Activated CD4-positive, alpha-beta T cell treated with anti-CD3 and anti-CD28 coated beads, Interleukin-10, Interleukin-2, amounts not matched to agents 100 ng/mL and 50 ng/mL, durations not matched to agents 16 hours and 8 hours (primary cell): ENCODE measurements around the gene CNTNAP3.
"Not testable (repeated sequence)": the region's sequence is repeated elsewhere in the genome, so short reads cannot be mapped to it uniquely, and the experiment has no call there.

Experiments used
- DNase-seq: peaks from one replicate; pipeline ENCODE4 v3.0.0-alpha.2; 2020

The CNTNAP3 gene

DNA sequence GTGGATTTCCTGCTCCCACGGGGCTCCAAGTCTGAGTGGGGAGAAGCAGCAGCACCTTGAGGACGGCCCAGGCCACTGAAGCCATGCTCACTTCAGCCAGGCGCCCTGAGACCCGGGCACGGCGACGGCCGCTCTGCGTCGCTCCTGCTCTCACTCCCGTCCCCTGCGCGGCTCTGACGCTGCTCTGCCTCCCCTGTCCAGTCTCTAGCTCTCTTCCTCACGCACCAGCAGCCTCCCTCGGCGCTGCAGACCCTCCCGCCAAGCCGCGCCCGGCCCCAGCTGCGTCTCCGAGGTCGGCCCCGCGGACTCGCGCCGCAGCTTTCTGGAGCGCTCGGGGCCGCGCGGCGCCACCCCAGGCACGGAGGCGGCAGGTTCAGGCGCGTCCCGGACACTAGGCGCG is at the start of gene CNTNAP3:
Gene CNTNAP3 (minus strand): TSS at position 188 of the 400 bp plus-strand sequence. CDS start 103 bp downstream, at position 85.
- DNase-seq = not testable (repeated sequence)

DNA sequence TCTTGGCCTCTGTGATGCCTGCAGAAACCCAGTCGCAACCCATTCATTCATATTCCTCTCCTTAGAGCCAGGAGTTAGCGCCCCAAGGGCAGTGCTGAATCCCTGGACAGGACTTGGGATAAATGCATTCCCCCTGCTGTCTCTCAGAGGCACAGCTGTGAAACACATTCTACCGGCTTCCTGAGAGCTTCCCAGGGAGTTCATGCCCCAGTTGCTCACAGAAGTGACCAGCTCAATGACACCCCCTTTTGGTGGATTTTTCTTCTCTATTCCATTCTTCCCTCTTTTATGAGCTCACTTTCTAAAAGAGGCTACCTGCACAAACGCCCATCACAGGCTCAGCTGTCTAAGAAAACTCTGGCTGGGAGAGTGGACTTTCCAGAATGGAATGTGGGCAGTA is 8.0 kb downstream of the CNTNAP3 start:
- not testable (repeated sequence) for DNase-seq

DNA sequence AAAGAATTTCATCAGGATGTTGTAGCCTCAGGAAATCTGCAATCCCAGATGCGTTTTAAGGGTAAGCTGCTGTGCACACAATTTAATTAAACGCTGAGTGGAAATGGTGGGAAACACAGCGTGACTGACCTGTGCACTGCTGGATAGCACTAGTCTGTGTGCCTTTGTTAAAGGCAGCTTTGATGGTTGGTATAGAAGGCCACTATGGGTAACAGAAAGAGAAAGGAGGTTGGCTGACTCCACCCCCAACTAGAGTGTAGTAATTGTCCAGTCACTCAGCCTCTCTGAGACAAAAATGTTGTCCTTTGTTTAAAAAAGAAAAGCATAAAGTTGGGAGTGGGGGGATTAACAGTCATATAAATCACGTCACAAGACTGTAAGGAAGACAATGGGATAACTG is 45.5 kb downstream of the CNTNAP3 start:
- not testable (repeated sequence) for DNase-seq

DNA sequence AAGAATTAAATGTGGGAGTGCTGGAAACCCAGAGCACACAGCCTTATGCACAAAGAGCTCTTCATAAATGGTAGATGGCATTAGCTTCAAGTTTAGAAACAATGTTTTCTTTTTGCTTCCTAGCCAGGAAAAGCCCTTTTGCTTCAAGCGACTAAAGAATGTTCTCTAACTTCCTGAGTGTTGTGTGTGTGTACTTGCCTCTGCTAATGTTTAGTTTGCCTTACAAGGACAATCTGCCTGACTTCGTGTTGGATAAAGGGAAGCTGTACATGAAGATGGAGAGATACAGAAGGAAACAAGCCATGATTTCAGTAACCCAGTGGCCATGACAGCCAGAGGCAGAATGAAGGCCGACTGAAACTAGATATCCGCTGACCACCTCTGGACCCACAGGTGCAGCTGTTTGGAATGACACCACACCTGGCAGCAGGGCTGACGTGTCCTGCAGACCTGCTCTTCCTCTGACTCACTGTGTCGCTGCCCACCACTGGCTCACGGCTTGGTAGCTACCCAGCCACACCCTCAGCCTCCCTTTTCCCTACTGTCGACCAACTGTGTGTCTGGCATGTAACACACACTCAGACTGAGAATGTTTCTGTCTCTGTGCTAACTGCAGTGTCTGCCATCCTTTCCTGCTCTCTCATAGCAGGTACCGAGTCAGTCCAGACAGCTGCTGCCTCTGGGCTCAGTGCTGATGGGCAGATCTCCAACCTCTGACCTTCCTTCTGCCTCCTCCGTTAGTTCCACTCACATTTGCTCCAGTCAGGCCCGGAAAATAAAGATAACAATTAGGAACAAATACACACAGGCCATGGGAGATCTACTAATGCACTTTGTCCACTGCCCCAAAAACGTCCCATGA is 55.6 kb downstream of the CNTNAP3 start:
- DNase-seq = not testable (repeated sequence)

DNA sequence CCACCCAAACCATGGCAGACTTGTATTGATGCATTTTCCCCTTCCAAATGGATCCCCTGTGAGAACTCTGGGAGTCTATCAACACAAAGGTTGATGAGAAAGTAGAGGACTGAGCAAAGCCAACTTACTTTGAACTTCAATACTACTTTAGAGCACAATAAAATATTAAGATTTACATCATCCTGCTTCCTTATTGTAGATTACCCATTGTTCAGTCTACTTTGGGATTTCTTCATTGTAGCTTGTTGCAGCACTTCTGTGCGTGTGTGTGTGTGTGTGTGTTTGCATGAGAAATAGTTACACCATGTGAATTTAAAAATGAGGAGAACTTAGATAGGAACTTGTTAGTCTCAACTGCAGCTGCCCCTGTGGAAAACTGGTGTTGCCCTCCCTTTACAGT is 72.0 kb downstream of the CNTNAP3 start:
- DNase-seq = not testable (repeated sequence)

DNA sequence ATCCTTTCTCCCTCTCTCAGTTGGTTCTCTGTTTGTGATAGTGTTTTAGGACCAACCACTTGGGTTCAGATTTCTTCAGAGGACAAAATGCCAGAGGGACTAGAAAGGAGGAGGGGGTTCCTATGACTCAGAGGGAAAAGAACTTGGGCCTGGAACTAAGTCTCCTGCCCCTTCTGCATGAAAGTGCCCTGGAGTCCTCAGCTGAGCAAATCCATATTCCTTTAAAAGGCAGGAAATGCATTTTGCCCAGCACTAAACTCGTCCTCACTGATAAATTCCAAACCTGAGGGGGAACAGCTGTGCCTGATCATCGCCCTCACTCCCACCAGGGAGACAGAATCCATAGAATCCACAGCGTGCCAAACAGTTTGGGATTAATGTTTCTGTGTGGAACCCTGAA is 78.2 kb downstream of the CNTNAP3 start:
- not testable (repeated sequence) for DNase-seq

DNA sequence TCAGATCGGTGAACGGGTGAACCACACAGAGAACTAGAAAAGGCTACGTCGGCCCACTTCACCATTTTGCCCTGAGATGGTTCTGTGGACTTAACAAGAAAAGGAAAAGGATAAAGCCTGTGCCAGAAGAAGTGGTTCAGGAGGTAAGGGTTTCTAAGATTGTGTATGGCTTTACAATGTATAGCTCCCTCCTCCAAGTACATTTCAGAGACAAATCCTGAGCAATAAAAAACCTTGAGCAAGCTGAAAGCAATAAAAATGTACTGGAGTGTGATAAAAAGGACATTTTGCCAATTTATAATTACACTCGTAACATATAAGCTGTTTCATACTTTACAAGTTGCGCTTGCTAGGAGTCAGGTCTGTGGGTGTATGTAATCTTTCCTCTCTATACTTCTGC is 81.3 kb downstream of the CNTNAP3 start:
- not testable (repeated sequence) for DNase-seq

DNA sequence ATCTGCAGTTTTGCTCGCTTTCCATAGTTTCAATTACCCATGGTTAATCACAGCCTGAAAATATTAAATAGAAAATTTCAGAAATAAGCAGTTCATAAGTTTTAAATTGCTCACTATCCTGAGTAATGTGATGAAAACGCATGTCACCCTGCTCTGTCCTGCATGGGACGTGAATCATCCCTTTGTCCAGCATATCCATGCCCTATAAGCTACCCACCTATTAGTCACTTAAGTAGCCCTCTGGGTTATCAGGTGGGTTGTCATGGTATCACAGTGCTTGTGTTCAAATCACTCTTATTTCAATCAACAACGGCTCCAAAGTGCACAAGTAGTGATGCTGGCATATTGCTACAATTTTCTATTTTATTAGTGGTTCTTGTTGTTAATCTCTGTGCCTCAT is 82.1 kb downstream of the CNTNAP3 start:
- not testable (repeated sequence) for DNase-seq

DNA sequence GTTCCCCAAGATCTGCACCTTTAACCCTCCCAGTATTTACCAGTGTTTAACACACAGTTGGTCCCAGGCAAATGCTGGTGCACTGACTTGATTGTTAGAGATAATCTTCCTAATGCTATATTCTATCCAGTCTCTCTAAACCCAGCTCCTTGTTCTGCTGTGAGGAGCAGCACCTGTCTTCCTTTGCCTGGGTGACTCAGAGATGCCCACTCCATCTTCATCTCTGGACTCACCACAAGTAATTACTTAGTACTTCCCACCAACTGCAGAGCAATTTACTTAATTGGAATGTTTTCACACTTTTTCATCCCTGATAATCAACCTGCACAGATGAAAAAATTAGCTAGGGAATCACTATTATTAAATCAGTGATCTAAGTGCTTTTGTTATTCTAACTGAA is 87.6 kb downstream of the CNTNAP3 start:
- not testable (repeated sequence) for DNase-seq

DNA sequence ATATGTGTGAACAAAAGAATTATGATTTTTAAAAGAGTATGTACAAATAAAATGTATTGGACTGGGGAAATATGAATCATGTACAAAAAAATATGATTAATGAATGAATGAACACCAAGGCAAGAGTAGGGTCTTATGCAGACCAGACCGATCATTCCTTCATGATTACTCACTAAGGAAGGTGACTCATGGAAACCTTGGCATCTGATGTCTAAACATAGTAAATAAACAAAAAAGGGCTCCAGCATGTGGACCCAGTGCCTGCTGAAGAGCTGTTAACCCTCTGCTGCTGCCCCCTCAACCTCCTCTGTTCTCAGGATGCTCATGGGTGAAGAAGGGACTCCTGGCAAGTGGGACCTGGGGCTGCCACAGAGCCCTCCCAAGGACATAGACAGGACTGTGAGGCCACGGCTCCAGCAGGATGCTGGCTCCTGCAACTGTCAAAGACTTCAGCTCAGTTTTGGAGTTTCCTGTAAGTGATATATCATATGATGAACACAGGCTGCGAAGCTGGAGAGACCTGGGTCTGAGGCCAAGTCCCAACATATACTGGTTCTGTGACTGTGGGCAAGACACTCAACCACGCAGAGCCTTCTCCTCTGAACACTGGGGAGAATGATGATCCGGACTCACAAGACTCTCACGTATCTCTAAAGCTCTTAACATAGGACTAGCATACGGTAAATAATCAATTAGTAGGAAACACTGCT is 89.8 kb downstream of the CNTNAP3 start:
- DNase-seq = not testable (repeated sequence)

DNA sequence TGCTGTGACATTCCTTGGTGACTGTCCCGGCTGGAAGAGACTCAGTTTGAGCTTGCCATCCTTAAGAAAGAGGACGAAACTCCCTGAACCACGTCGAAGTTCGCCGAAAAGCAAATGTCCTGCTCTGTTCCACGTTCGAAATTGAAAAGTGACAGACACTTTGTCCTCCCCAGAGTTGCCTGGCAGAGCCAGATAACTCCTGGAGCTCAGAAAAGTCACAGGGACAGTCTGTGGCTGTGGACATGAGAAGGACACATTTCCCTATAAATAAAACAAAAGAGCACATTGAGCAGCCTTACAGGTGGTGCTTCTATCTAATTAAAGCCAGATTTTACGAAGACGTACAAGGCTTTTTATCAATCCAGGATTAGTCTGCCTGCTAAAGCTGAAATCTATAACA is 116.6 kb downstream of the CNTNAP3 start:
- DNase-seq = not testable (repeated sequence)

DNA sequence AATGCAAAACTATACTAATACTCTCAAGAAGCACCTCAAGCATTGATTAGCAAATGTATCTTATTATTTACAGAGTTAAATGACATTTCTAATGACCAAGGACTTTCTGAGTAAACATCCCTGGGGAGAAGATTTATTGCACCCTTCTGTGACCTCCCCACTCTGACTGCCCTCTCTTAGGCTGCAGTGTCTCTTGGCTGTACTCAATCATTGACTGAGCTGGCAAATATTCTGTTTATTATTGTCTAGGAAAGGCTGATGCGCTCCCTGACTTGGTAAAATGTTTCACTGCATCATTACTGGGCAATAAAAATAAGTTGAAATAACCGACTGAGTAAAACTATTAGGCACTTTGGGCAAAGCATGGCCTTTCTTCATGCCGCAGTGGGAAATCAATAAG is 130.3 kb downstream of the CNTNAP3 start:
- DNase-seq = not testable (repeated sequence)

DNA sequence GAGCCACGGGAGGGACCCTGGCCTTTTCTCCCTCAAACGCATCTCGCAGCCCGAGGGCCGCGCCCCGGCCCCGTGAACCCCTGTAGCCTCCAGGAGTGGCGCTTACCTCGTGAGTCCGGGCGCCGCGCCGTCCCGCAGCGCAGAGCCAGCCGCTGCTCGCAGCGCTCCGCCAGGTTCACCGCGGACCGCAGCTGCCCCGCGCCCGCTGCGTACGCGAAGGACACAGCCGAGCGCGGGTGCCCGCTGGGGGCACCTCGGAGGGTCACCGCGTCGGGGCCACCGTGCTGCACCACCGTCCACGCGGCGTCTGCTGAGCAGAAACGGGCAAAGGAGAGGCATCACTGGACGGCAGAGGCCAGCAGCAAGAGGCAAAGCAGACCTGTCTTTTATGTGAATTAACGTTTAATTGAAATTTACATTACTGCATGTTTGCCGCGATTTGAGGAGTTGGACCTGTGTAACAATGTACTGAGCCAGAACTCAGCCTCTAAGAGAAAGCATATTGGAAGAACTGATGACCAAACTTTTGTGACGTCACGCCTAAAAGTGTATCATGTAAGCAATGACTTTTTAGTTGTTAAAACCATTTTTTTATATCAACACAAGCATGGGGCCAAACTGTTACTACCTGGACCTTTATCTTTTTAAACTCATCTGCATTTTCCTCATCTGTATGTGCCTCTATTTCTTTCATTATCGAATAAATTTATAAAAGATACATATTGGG is 155.0 kb downstream of the CNTNAP3 start:
- not testable (repeated sequence) for DNase-seq

DNA sequence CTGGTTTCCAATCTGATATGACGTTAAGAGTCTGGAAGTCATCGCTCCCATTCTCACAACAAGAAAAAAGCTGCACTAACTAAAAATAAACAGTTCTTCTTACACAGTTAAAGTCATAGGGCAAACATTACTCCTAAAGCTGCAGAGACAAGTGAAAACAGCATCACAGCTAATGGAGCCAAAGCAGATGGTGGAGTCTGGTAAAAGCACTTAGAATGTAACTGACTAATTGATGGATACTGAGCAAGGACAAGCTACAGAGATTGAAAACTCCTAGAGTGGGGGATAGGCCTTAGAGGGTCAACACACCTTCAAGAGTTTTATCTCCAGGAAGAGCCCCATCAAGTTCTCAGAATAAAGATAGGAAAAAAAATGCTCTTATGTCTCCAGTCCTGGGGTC is 166.6 kb downstream of the CNTNAP3 start:
- DNase-seq = not testable (repeated sequence)

DNA sequence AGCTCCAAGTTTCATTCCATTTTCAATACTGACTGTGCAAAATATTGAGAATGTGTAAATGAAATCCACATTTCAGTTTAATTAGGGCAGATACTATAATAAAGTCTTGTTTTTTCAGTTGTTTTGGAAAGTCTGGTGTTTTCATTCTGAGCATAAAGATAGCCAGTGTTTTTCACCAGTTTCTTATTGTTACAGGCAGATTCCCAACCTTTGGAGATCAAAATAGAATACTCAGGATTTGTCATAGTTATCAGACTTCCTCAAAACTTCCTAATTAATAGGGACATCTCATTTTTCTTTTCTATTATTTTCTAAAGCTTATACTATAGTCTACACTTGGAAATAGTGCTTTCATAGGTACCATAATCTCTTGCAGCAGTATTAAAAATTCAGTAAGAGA is 176.2 kb downstream of the CNTNAP3 start:
- not testable (repeated sequence) for DNase-seq

DNA sequence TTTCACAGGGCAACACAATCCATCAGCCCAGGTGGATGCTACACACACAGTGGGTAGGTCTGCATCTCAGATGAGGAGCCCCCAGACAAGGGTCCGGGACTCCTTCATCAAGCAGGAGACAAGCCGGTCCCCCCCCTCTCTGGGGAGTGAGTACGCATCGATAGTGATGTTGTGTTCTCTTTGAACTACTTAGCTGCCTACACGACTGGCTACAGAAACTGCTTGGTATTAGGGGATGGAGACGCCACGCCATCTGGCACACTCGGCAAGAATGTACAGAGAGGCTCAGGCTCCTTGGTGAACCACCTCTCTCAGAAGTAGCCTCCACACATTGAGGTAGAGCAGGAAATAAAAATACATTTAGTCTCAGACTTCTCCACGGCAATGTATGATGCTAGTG is 179.8 kb downstream of the CNTNAP3 start:
- no peak for DNase-seq

DNA sequence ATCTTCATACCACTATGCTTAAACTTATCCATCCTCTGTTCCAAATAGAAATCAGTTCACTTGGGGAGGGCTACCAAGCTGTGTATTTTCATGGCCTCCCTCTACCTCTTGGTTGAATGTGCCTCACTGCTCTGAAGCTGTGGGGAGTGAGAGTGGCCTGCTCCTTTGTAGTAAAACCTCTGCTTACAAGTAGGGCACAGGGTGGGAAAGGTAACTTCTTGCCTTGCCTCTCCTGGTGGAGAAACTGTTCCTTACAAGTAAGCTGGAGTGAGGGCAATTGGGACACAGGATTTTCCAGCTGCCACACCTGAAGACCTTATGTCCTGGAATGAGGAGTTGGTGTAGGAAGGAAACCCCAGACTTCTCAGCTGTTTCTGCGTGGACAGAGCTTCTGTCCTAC is 190.8 kb downstream of the CNTNAP3 start:
- not testable (repeated sequence) for DNase-seq

DNA sequence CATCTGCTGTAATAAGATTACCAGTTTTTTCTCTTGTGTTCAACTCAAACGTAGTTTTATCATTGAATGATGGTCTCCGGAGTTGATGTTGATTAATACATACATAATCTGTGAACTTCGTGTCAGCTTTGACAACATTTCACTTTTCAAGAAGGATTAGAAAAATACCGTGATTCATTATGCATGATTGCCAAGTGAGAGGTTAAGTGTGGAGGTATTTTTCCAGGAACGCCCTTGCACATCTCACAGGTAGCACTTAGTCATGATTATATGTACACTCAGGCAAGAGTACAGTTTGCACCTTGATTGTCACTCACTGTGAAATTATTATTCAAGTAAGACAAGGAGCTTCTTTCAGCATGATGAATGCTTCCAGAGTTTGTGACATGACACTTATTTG is 202.7 kb downstream of the CNTNAP3 start:
- not testable (repeated sequence) for DNase-seq

DNA sequence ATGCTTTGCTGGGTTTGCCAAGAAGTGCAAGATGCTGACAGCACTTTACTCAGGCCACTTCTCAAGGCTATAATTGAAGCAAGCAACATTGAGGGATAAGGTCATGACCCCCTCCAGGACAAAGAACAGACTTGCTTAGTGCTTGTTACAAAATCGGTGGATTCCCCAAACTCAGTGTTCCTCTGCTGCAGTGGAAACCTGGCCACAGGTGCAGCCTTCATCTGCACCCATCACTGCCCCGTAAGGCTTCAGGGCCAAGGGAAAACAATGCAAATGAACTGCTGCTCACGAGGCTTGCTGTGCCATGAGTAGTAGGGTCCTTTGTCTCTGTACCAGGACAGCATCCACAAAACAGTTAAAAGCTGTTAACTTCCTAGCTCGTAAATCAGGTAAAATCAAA is 205.4 kb downstream of the CNTNAP3 start:
- DNase-seq = not testable (repeated sequence)

DNA sequence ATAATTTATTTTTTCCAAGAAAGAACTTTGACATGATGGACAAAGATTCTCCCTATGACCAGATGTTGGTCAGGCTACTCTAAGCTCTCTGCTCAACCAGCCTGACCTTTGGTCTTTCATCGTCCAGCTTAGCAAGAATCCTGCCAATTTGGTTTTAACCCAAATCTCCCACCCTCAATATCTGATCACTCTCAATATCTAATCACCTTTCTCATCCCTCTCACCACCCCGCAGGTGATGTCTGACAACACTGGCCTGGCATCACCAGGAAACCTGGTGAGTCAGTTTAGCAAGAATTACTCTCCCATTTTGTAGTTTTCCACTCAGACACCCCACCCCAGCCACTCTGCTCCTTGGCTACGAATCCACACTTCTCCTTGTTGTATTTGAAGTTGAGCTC is 207.9 kb downstream of the CNTNAP3 start:
- not testable (repeated sequence) for DNase-seq

DNA sequence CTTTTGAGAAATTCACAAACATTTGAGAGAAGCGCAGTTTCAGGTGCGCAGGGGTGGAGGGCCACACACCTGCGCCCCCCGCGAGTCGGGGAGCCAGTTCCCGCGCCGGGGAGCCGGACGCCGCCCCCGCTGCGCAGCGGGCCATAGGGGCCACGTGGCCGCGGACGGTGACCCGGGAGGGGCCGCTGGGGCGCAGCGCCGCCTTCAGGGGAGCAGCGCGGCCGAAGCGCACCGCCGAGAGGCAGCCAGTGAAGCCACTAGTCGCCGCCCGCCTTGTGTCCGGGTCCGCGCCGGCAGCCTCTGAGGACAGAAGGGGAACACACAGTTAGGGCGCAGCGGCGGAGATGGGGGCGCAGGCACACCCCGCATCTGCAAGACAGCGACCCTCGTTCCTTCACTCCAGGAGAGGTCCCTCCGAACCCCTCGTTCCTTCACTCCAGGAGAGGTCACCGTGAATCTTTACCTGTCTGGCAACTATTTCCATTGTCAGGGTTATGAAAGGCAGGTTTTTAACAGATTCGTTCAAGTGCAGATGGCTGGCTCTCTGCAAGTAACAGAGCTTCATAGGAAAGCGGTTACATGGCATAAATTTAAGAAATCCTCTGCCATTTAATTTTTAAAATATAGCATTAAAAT is 209.2 kb downstream of the CNTNAP3 start:
- DNase-seq = not testable (repeated sequence)

DNA sequence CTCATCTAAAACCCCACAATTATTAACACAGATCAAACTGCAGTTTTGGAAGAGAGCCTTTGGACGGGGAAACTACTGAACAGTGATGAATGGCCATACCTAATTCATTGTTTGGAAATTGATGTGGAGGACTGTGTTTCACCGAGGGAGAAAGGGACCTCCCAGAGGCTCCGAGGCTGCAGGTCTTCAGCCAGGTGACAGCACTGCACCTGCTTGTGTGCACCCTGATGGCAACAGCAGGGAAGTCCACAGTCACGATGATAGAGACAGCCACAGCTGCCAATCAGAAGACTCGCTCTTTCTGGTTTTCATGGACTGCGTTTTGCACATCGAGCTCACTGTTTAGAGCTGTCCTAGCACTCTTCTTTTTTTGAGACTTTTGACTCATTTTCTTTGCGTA is 214.4 kb downstream of the CNTNAP3 start:
- not testable (repeated sequence) for DNase-seq

DNA sequence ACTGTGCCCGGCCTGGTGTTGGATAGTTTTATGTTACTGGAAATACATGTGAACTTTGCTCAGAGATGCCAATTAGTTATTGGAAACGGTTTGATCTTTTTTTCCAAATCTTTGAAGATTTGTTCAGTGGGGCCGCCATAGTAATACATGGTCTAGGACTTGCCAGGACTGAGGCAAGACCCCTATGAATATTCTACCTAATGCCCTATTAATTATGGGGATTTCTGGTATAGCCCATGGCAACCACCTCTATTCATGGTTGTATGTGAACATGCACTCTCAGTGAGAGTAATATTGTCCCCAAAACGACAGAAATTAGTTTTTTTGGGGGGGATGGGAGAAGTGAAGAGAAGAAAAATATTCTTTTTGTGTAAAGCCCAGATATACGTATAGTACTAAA is 220.3 kb downstream of the CNTNAP3 start:
- not testable (repeated sequence) for DNase-seq
